H1 (cell line): ENCODE results near the gene HMCES. TPM values are rescaled to one million over a fixed set of nuclear protein-coding genes. Genes with fewer than 3 reads are reported as not detected.
A peak's percentile ranks its signal among the peaks of the same experiment; 100 is the strongest.

Source experiments
- ASH2L ChIP-seq: fragments of 200-600, 300-600 bp; sonication (generic); IDR thresholded peaks from one replicate; pipeline ENCODE4 v1.7.1; 2017; ENCODE audit warnings: low read length
- CEBPB ChIP-seq: IDR thresholded peaks from 2 replicates; pipeline ENCODE4 v1.6.1; 2012; ENCODE audit warnings: low read depth, low read length
- CHD1 ChIP-seq: IDR thresholded peaks from 2 replicates; pipeline ENCODE4 v1.6.1; 2012; ENCODE audit warnings: low read depth, low read length, improper control_type of control experiment
- CHD2 ChIP-seq: IDR thresholded peaks from 2 replicates; pipeline ENCODE4 v1.6.1; 2012; ENCODE audit warnings: low read length, improper control_type of control experiment
- E2F6 ChIP-seq: IDR thresholded peaks from 2 replicates; pipeline ENCODE4 v1.6.1; 2012; ENCODE audit warnings: inconsistent platforms
- EGR1 ChIP-seq: IDR thresholded peaks from 2 replicates; pipeline ENCODE4 v1.6.1; 2011; ENCODE audit warnings: low read depth, low read length, borderline replicate concordance
- EP300 ChIP-seq, 2 experiments: IDR thresholded peaks; 1 replicate in 1 of 2; 2 replicates in 1 of 2; pipeline ENCODE4 v1.6.1; 2011 to 2012; ENCODE audit warnings: low read depth in 2 of 2, low read length in 2 of 2, mild to moderate bottlenecking in 2 of 2, borderline replicate concordance in 1 of 2, inconsistent platforms in 1 of 2, moderate library complexity in 1 of 2
- JUN ChIP-seq: IDR thresholded peaks from 2 replicates; pipeline ENCODE4 v1.6.1; 2011; ENCODE audit warnings: low read depth, mild to moderate bottlenecking, improper control_type of control experiment, low read length
- JUND ChIP-seq: IDR thresholded peaks from 2 replicates; pipeline ENCODE4 v1.6.1; 2011; ENCODE audit warnings: mild to moderate bottlenecking, improper control_type of control experiment, low read length
- KDM4A ChIP-seq: IDR thresholded peaks from one replicate; pipeline ENCODE4 v1.7.1; 2012; ENCODE audit warnings: low read depth, mild to moderate bottlenecking, moderate library complexity, low read length, inconsistent platforms; ENCODE audit not compliant: severe bottlenecking
- PHF8 ChIP-seq: fragments of 200-600 bp; sonication (generic); conservative IDR thresholded peaks from 2 replicates; pipeline ENCODE4 v1.7.1; 2012; ENCODE audit warnings: low read depth, mild to moderate bottlenecking, inconsistent platforms, low read length, moderate library complexity
- POLR2A ChIP-seq, 2 experiments: IDR thresholded peaks; 1 replicate in 1 of 2; 2 replicates in 1 of 2; pipeline ENCODE4 v1.6.1; 2011; ENCODE audit warnings: low read depth in 2 of 2, low read length in 2 of 2, mild to moderate bottlenecking in 2 of 2; ENCODE audit errors: control extremely low read depth in 1 of 2
- POLR2AphosphoS5 ChIP-seq: IDR thresholded peaks from 2 replicates; pipeline ENCODE4 v1.6.1; 2011; ENCODE audit warnings: low read depth, low read length
- RAD21 ChIP-seq, 2 experiments: IDR thresholded peaks in 1 of 2; conservative IDR thresholded peaks in 1 of 2; 2 replicates each; pipeline ENCODE4 v1.6.1; 2011; ENCODE audit warnings: low read depth in 2 of 2, low read length in 2 of 2, improper control_type of control experiment in 1 of 2, inconsistent platforms in 1 of 2, mild to moderate bottlenecking in 1 of 2, moderate library complexity in 1 of 2
- RBBP5 ChIP-seq: IDR thresholded peaks from 2 replicates; pipeline ENCODE4 v1.7.1; 2012; ENCODE audit warnings: low read depth, mild to moderate bottlenecking, inconsistent platforms, low read length, moderate library complexity, borderline replicate concordance
- SAP30 ChIP-seq: fragments of 300-600 bp; sonication (generic); IDR thresholded peaks from 2 replicates; pipeline ENCODE4 v1.7.1; 2012; ENCODE audit warnings: low read length, moderate library complexity, mild to moderate bottlenecking, inconsistent platforms; ENCODE audit not compliant: insufficient read depth, insufficient replicate concordance
- SIN3A ChIP-seq, 2 experiments: IDR thresholded peaks in 1 of 2; conservative IDR thresholded peaks in 1 of 2; 2 replicates each; pipeline ENCODE4 v1.6.1; 2011 to 2012; ENCODE audit warnings: low read length in 2 of 2, improper control_type of control experiment in 1 of 2, low read depth in 1 of 2, mild to moderate bottlenecking in 1 of 2
- SP1 ChIP-seq: IDR thresholded peaks from 2 replicates; pipeline ENCODE4 v1.6.1; 2011; ENCODE audit warnings: low read depth, low read length
- TAF1 ChIP-seq: IDR thresholded peaks from 2 replicates; pipeline ENCODE4 v1.6.1; 2011; ENCODE audit warnings: mild to moderate bottlenecking, low read depth, low read length
- TBP ChIP-seq: IDR thresholded peaks from 2 replicates; pipeline ENCODE4 v1.6.1; 2011; ENCODE audit warnings: low read depth, low read length, improper control_type of control experiment
- TCF12 ChIP-seq: IDR thresholded peaks from 2 replicates; pipeline ENCODE4 v1.6.1; 2011; ENCODE audit warnings: low read depth, mild to moderate bottlenecking, low read length
- YY1 ChIP-seq: IDR thresholded peaks from 2 replicates; pipeline ENCODE4 v1.6.1; 2011; ENCODE audit warnings: low read depth, mild to moderate bottlenecking, low read length
- ZNF274 ChIP-seq: IDR thresholded peaks from 2 replicates; pipeline ENCODE4 v1.7.0; 2012; ENCODE audit warnings: low read length, borderline replicate concordance; ENCODE audit errors: extremely low read depth
- polyA plus RNA-seq, 7 experiments: library from polyadenylated mRNA; depleted of rRNA in 3 of 7; stranded (reverse) in 5 of 7; unstranded in 2 of 7; fragments of >200 nt in 5 of 7; fragments of 200-250 nt in 2 of 7; gene quantifications; 1 replicate in 5 of 7; 2 replicates in 1 of 7; 4 replicates in 1 of 7; pipeline versions ENCODE4 v1.2.1 to v1.2.3, GENCODE V29; 2011 to 2013; ENCODE audit warnings: missing spikeins in 2 of 7, mixed read lengths in 2 of 7
- total RNA-seq: library from RNA; stranded (reverse); fragmentation: NEBNext Ultra II Directional; extraction: Animal tissue kit (Norgen Biotek cat#: 25700); gene quantifications from 2 replicates; pipeline ENCODE4 v1.2.1, GENCODE V29; 2021
- TF ChIP-seq, protein P1 (sequence below): IDR thresholded peaks from 2 replicates; pipeline ENCODE4 v1.6.1; 2012; ENCODE audit warnings: inconsistent platforms

HMCES gene
- total and polyA plus RNA-seq, 2 of the 8 experiments (the other 6 are each of a cell fraction or from before 2014, with no cell fraction given) = 27.6 to 49.5 TPM

DNA sequence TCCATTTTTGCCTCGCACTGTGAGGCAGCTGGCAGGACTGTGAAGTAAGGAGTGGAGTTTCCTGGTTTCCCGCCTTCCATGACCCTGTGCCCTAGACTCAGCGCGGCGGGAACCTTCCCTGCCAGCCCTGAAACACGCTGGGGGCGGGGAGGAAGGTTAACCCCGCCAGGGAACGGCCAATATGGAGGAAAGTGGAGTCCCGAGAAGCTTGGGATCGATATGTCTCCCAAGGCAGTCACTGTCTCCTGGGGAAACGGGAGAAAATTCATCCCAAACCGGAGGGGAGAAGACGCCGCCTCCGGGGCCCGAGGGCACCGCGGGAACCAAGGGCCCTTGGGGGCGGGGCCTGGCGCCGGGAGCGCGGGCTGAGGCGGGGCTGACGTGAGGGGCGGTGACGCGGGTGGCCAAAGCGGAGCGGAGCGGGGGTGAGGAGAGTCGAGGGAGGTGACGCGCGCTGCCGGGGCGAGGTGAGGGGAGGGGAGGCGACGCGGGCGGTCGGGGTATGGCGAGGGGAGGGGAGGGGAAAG is at the start of gene HMCES (continued):
- TF ChIP-seq POLR2AphosphoS5 (no peak; the same call in none of the 2 replicates), RBBP5 (peak; percentile 44), ASH2L (no peak), JUN (no peak), EP300 (IDR thresholded peaks at IDR 0.05; ENCODE audit: borderline replicate concordance in 1 of 2, low read depth in 2 of 2, low read length in 2 of 2) (no peak), TAF1 (peak; percentile 73), TBP (peak; percentile 61; the same call in 1 of the 2 replicates), SP1 (no peak), CHD1 (no peak), SAP30 (no peak), RAD21 (IDR thresholded peaks at IDR 0.05 in 1 of 2, conservative IDR thresholded peaks at IDR 0.05 in 1 of 2; ENCODE audit: low read depth in 2 of 2, low read length in 2 of 2) (no peak), TCF12 (no peak), POLR2A (IDR thresholded peaks at IDR 0.05; ENCODE audit: control extremely low read depth in 1 of 2, low read depth in 2 of 2, low read length in 2 of 2) (peak in 1 of 2 experiments; percentile 45; a peak in 2 of 3 replicates), JUND (no peak), CEBPB (no peak), CHD2 (0 out of 2 replicates have a peak, but pooled peaks have one; percentile 16), YY1 (0 out of 2 replicates have a peak, but pooled peaks have one; percentile 64), SIN3A (conservative IDR thresholded peaks at IDR 0.05 in 1 of 2, IDR thresholded peaks at IDR 0.05 in 1 of 2; ENCODE audit: low read depth in 1 of 2, low read length in 2 of 2) (0 out of 4 replicates have a peak, but pooled peaks of 1 of the 2 experiments have one; percentile 30), EGR1 (no peak; the same call in 1 of the 2 replicates), ZNF274 (no peak), PHF8 (peak; percentile 48; the same call in 1 of the 2 replicates), E2F6 (peak; percentile 93), KDM4A (no peak)
- TF ChIP-seq, protein P1, sequence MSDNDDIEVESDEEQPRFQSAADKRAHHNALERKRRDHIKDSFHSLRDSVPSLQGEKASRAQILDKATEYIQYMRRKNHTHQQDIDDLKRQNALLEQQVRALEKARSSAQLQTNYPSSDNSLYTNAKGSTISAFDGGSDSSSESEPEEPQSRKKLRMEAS = peak; percentile 68
